Activated CD4-positive, CD25-positive, alpha-beta regulatory T cell treated with anti-CD3 and anti-CD28 coated beads, Interleukin-2, amount 50 U/mL, for 72 hours (primary cell): Measurements from ENCODE around the gene ABCC10.
"Not testable (repeated sequence)": the region's sequence is repeated elsewhere in the genome, so short reads cannot be mapped to it uniquely, and the experiment has no call there.

Experiments used
- DNase-seq: peaks from one replicate; pipeline ENCODE4 v3.0.0; 2021

ABCC10 gene

GRCh38 chr6:43427406-43428111 is at the start of gene ABCC10:
ABCC10 (plus strand) TSS chr6:43427541; CDS start chr6:43427979, 438 bp downstream.
- peak; percentile 95 for DNase-seq

GRCh38 chr6:43377710-43378229 is 49.6 kb upstream of the ABCC10 start:
- DNase-seq = no peak

GRCh38 chr6:43378631-43379030 is 48.7 kb upstream of the ABCC10 start:
- no peak for DNase-seq

- DNase-seq = not testable (repeated sequence)
Measured at GRCh38 chr6:43380858-43381257, 46.5 kb upstream of the ABCC10 start.

GRCh38 chr6:43383021-43383667 is 44.2 kb upstream of the ABCC10 start:
- DNase-seq = no peak

- DNase-seq = no peak
Measured at GRCh38 chr6:43386492-43386891, 40.8 kb upstream of the ABCC10 start.

- no peak for DNase-seq
Measured at GRCh38 chr6:43389730-43390295, 37.5 kb upstream of the ABCC10 start.

GRCh38 chr6:43390753-43391439 is 36.4 kb upstream of the ABCC10 start:
- DNase-seq = not testable (repeated sequence)

- DNase-seq = no peak
Measured at GRCh38 chr6:43391440-43392031, 35.8 kb upstream of the ABCC10 start.

GRCh38 chr6:43393133-43393532 is 34.2 kb upstream of the ABCC10 start:
- DNase-seq = not testable (repeated sequence)

GRCh38 chr6:43393602-43394001 is 33.7 kb upstream of the ABCC10 start:
- DNase-seq = no peak

GRCh38 chr6:43394982-43395381 is 32.4 kb upstream of the ABCC10 start:
- DNase-seq = no peak

- DNase-seq = no peak
Measured at GRCh38 chr6:43395776-43396175, 31.6 kb upstream of the ABCC10 start.

GRCh38 chr6:43396408-43397149 is 30.8 kb upstream of the ABCC10 start:
- DNase-seq = no peak

- no peak for DNase-seq
Measured at GRCh38 chr6:43399932-43400487, 27.3 kb upstream of the ABCC10 start.

GRCh38 chr6:43401730-43402129 is 25.6 kb upstream of the ABCC10 start:
- no peak for DNase-seq

GRCh38 chr6:43402820-43403219 is 24.5 kb upstream of the ABCC10 start:
- no peak for DNase-seq

GRCh38 chr6:43405354-43405753 is 22.0 kb upstream of the ABCC10 start:
- no peak for DNase-seq

- no peak for DNase-seq
Measured at GRCh38 chr6:43407296-43407695, 20.0 kb upstream of the ABCC10 start.

- DNase-seq = no peak
Measured at GRCh38 chr6:43408259-43408658, 19.1 kb upstream of the ABCC10 start.

- not testable (repeated sequence) for DNase-seq
Measured at GRCh38 chr6:43410776-43411175, 16.6 kb upstream of the ABCC10 start.

GRCh38 chr6:43412541-43412940 is 14.8 kb upstream of the ABCC10 start:
- no peak for DNase-seq
